Activated CD8-positive, alpha-beta T cell treated with anti-CD3 and anti-CD28 coated beads, Interleukin-2, amount 10 ng/mL, durations not matched to agents 7 days and 5 days (primary cell): ENCODE results near the gene UBE2M. TPM values are rescaled to one million over a fixed set of nuclear protein-coding genes. Genes with fewer than 3 reads are reported as not detected.
"Not testable (repeated sequence)": the region's sequence is repeated elsewhere in the genome, so short reads cannot be mapped to it uniquely, and the experiment has no call there.

Experiments used
- ATAC-seq: fragments of 150-1000 bp; cut with Tn5 transposase; one replicate; pipeline ENCODE4 v1.10.0; 2021; ENCODE audit warnings: moderate library complexity
- CTCF ChIA-PET: fragments of 350-600 bp; sonication (Branson Sonifier 250); formaldehyde crosslinking; loops from one replicate; lab custom pipeline; 2021; ENCODE audit warnings: antibody characterized with exemption; lab: Charles Lee
- POLR2A ChIA-PET: fragments of 350-600 bp; sonication (Branson Sonifier 250); formaldehyde crosslinking; loops from one replicate; lab custom pipeline; 2021; ENCODE audit warnings: antibody characterized with exemption; lab: Charles Lee
- DNase-seq: peaks from one replicate; pipeline ENCODE4 v3.0.0-alpha.2; 2020
- H3K27ac Mint-ChIP-seq: one replicate; pipeline ENCODE4 v1.8.0; 2021; ENCODE audit warnings: mild to moderate bottlenecking, mixed read lengths
- H3K27me3 Mint-ChIP-seq: one replicate; pipeline ENCODE4 v1.8.0; 2021; ENCODE audit warnings: low read depth, mixed read lengths
- H3K36me3 Mint-ChIP-seq: one replicate; pipeline ENCODE4 v1.8.0; 2021; ENCODE audit warnings: low read depth, mixed read lengths
- H3K4me1 Mint-ChIP-seq: one replicate; pipeline ENCODE4 v1.8.0; 2021; ENCODE audit warnings: low read depth, mixed read lengths
- H3K4me3 Mint-ChIP-seq: one replicate; pipeline ENCODE4 v1.8.0; 2021; ENCODE audit warnings: mild to moderate bottlenecking, mixed read lengths
- H3K9me3 Mint-ChIP-seq: one replicate; pipeline ENCODE4 v1.8.0; 2022; ENCODE audit warnings: mixed read lengths; ENCODE audit not compliant: insufficient read depth
- total RNA-seq, 2 experiments: library from RNA; stranded (reverse); gene quantifications; one replicate each; pipeline ENCODE4 v1.2.3, GENCODE V29; 2021

UBE2M gene
- total RNA-seq, 2 experiments from 2014 or later = 80.7 to 94.1 TPM

DNA sequence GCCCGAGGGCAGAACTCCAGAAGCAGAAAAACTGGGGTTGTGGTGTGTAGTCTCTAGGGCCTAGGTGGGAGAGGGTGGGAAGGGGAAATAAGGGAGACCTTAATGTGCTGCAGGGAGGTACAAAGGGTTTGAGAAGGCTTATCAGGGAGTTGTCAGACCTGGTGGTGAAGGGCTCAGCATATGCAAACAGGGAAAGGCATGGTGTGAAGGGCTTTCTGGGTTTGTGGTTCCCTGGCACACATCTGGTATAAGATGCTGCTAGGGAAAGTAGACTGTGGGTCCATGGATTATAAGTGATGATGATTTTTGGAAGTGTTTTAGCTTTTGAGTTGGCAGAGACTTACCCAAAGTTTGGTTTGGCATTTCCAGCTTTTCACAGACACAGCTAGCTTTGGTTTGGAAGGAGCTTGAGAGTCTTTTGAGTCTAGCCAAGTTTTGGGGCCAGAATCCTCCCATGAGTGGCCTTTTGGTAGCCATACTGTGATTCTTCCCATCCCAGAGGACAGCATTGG, 12.3 kb downstream of the UBE2M start:
- Mint-ChIP-seq H3K4me1 (peaks cover 36% of the 10 kb centered on the region), H3K27ac (peak overlapping the region; percentile 84), H3K4me3 (peak overlapping the region; percentile 97), H3K36me3 (peaks cover 57% of the 10 kb centered on the region), H3K9me3 (no peaks in the 10 kb centered on the region), H3K27me3 (peaks cover 12% of the 10 kb centered on the region)
- ChIA-PET CTCF (interaction anchor here (3.0 to 4.4 kb wide), 2 partner anchors 25 to 35 kb away, joined by 11 to 39 read pairs; partner anchors contain the start of gene ZBTB45), POLR2A (interaction anchor here (1.3 to 3.6 kb wide), 2 partner anchors 8 to 12 kb away, joined by 3 to 51 read pairs; partner anchors contain the start of genes CHMP2A and UBE2M)
- DNase-seq (no peak), ATAC-seq (no peak)

DNA sequence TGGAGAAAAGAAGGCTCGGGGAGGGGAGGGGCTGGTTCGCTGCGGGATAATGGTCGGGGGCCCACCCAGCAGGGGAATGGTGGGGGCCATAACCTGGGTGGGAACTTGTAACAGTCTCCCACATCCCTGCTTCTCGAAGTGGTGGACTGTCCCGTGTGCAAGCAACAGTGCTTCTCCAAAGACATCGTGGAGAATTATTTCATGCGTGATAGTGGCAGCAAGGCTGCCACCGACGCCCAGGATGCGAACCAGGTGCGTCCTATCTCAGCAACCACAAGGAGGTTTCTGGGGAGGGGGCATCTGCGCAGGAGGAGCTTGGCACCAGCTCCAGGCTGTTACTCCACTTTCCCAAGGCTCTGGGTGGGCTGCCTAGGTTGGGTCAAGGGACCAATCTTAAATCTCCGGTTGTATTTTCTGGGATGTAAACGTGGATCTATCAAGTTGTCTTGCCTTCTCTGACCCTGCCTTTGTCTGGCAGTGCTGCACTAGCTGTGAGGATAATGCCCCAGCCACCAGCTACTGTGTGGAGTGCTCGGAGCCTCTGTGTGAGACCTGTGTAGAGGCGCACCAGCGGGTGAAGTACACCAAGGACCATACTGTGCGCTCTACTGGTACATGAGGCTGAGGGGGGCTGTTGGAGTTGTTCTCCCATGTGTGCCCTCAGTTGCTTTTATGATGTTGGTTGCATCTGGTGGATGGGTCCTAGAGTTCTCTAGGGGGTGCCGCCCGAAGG, 13.0 kb downstream of the UBE2M start:
- Mint-ChIP-seq H3K9me3 (no peaks in the 10 kb centered on the region), H3K27me3 (peaks cover 12% of the 10 kb centered on the region), H3K36me3 (peaks cover 54% of the 10 kb centered on the region), H3K27ac (peak overlapping the region; percentile 84), H3K4me3 (peak overlapping the region; percentile 97), H3K4me1 (peaks cover 36% of the 10 kb centered on the region)
- ChIA-PET POLR2A (interaction anchor here (0.7 to 3.6 kb wide), 9 partner anchors 9 to 158 kb away, joined by 3 to 51 read pairs (median 4); partner anchors contain the start of genes CHMP2A, RPS5, SLC27A5 and UBE2M), CTCF (interaction anchor here (0.9 to 4.4 kb wide), 3 partner anchors 25 to 36 kb away, joined by 3 to 39 read pairs (median 11); partner anchors contain the start of gene ZBTB45)
- DNase-seq (no peak), ATAC-seq (no peak)

DNA sequence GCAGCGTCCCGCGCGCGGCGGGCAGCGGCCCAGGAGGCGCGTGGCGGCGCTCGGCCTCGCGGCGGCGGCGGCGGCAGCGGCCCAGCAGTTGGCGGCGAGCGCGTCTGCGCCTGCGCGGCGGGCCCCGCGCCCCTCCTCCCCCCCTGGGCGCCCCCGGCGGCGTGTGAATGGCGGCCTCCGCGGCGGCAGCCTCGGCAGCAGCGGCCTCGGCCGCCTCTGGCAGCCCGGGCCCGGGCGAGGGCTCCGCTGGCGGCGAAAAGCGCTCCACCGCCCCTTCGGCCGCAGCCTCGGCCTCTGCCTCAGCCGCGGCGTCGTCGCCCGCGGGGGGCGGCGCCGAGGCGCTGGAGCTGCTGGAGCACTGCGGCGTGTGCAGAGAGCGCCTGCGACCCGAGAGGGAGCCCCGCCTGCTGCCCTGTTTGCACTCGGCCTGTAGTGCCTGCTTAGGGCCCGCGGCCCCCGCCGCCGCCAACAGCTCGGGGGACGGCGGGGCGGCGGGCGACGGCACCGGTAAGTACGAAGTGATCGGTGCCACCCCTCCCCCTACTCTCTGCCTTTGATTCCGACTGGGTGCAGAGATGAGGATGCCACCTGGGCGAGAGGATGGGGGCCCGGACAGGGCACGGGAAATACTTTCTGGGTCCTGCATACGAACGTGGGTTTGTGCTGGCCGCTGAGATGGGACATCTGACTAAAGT, 13.7 kb downstream of the UBE2M start:
- H3K27me3 Mint-ChIP-seq = peaks cover 12% of the 10 kb centered on the region
- CTCF ChIA-PET = interaction anchor here (0.9 to 4.4 kb wide), 6 partner anchors 24 to 36 kb away, joined by 3 to 39 read pairs (median 6); partner anchors contain the start of gene ZBTB45
- ATAC-seq (peak; percentile 41), DNase-seq (peak; percentile 77)
- H3K9me3 Mint-ChIP-seq = no peaks in the 10 kb centered on the region
- peak overlapping the region; percentile 97 for H3K4me3 Mint-ChIP-seq
- peak overlapping the region; percentile 96 for H3K27ac Mint-ChIP-seq
- H3K36me3 Mint-ChIP-seq = peaks cover 48% of the 10 kb centered on the region
- peaks cover 35% of the 10 kb centered on the region for H3K4me1 Mint-ChIP-seq
- POLR2A ChIA-PET = interaction anchor here (0.7 to 3.6 kb wide), 13 partner anchors 9 to 197 kb away, joined by 3 to 51 read pairs (median 4); partner anchors contain the start of genes CHMP2A, RPS5, SLC27A5 and UBE2M

DNA sequence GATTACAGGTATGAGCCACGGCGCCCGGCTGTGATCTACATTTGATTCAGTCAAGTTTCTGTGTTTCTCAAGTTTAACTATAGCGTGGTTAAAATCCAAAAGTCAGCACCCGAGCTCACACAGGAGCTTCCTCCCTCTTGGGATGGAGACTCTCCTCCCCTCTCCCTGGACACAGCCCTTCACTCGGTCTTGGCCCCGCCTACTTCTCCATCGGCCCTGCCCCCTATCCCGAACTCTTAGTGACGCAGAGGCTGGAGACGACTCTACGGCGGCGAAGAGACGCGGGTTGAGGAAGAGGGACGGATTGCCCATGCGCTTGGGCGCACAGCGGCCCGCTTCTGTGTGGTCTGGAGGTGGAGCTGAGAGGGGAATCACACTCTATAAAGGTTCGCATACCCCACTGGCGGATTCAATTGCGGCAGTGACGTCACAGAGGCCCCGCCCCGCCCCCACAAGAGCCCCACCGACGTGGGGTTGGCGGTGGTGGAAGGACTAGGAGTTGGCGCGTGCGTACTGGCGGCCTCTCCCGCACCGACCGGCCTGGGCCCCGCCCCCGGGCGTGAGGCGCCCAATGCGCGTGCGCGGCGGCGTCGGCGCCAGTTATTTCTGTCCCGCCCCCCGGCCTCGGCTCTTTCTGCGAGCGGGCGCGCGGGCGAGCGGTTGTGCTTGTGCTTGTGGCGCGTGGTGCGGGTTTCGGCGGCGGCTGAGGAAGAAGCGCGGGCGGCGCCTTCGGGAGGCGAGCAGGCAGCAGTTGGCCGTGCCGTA, 14.4 kb downstream of the UBE2M start, which contains the start of gene TRIM28:
Gene TRIM28 (plus strand): TSS at position 239 of the 765 bp plus-strand sequence. CDS start 694 bp downstream, outside the sequence.
- peak; percentile 100 for DNase-seq
- H3K4me3 Mint-ChIP-seq = peak within 1 kb of the TSS; percentile 97
- ATAC-seq = peak; percentile 94
- ChIA-PET CTCF (interaction anchor here (0.9 to 4.4 kb wide), 6 partner anchors 11 to 37 kb away, joined by 3 to 39 read pairs (median 6); partner anchors contain the start of genes CHMP2A and ZBTB45), POLR2A (interaction anchor here (0.7 to 3.6 kb wide), 13 partner anchors 10 to 196 kb away, joined by 3 to 51 read pairs (median 4); partner anchors contain the start of genes CHMP2A, RPS5 and ZBTB45)
- H3K9me3 Mint-ChIP-seq = no peaks in the 10 kb centered on the region
- peak within 1 kb of the TSS; percentile 96 for H3K27ac Mint-ChIP-seq
- peaks cover 18% of the 10 kb centered on the region for H3K27me3 Mint-ChIP-seq
- peaks cover 41% of the 10 kb centered on the region for H3K36me3 Mint-ChIP-seq
- peaks cover 35% of the 10 kb centered on the region for H3K4me1 Mint-ChIP-seq

DNA sequence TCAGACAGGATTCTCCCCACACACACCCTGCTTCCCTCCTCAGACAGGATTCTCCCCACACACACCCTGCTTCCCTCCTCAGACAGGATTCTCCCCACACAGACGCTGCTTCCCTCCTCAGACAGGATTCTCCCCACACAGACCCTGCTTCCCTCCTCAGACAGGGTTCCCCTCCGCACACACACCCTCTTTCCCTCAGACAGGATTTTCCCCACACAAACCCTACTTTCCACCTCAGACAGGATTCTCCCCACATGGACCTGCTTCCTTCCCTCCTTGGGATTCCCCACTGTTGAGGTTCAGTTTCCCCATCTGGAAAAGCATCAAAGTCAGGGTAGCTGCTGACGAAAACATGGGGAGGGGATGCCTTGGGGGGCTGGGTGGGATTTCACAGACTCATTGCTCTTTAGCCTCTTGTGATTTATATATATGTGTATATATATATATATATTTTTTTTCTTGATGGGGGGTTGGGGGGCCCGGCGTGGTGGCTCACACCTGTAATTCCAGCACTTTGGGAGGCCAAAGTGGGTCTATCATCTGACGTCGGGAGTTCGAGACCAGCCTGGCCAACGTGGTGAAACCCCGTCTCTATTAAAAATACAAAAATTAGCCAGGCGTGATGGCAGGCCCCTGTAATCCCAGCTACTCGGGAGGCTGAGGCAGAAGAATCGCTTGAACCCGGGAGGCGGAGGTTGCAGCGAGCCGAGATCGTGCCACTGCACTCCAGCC, 15.6 kb downstream of the UBE2M start:
- Mint-ChIP-seq H3K36me3 (peaks cover 31% of the 10 kb centered on the region), H3K27ac (peak overlapping the region; percentile 15), H3K4me1 (peaks cover 37% of the 10 kb centered on the region), H3K27me3 (peaks cover 20% of the 10 kb centered on the region)
- ChIA-PET POLR2A (interaction anchor here (1.0 to 3.6 kb wide), 4 partner anchors 11 to 188 kb away, joined by 3 to 51 read pairs (median 18); partner anchors contain the start of genes CHMP2A and ZBTB45), CTCF (interaction anchor here (0.9 to 4.4 kb wide), 4 partner anchors 12 to 38 kb away, joined by 3 to 39 read pairs (median 8); partner anchors contain the start of genes CHMP2A and ZBTB45)
- not testable (repeated sequence) for H3K9me3 Mint-ChIP-seq, H3K4me3 Mint-ChIP-seq, ATAC-seq, DNase-seq

DNA sequence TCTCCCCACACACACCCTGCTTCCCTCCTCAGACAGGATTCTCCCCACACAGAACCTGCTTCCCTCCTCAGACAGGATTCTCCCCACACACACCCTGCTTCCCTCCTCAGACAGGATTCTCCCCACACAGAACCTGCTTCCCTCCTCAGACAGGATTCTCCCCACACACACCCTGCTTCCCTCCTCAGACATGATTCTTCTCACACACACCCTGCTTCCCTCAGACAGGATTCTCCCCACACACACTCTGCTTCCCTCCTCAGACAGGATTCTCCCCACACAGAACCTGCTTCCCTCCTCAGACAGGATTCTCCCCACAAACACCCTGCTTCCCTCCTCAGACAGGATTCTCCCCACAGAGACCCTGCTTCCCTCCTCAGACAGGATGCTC, 19.2 kb downstream of the UBE2M start:
- POLR2A ChIA-PET, DNase-seq, H3K27ac Mint-ChIP-seq, H3K36me3 Mint-ChIP-seq, ATAC-seq, H3K9me3 Mint-ChIP-seq, H3K4me3 Mint-ChIP-seq: not testable (repeated sequence)
- CTCF ChIA-PET = interaction anchor here (6.3 kb wide), 1 partner anchor 19 kb away, joined by 49 read pairs; the partner anchor contains the start of gene ZBTB45
- H3K4me1 Mint-ChIP-seq = peaks cover 19% of the 10 kb centered on the region
- H3K27me3 Mint-ChIP-seq = peaks cover 20% of the 10 kb centered on the region

DNA sequence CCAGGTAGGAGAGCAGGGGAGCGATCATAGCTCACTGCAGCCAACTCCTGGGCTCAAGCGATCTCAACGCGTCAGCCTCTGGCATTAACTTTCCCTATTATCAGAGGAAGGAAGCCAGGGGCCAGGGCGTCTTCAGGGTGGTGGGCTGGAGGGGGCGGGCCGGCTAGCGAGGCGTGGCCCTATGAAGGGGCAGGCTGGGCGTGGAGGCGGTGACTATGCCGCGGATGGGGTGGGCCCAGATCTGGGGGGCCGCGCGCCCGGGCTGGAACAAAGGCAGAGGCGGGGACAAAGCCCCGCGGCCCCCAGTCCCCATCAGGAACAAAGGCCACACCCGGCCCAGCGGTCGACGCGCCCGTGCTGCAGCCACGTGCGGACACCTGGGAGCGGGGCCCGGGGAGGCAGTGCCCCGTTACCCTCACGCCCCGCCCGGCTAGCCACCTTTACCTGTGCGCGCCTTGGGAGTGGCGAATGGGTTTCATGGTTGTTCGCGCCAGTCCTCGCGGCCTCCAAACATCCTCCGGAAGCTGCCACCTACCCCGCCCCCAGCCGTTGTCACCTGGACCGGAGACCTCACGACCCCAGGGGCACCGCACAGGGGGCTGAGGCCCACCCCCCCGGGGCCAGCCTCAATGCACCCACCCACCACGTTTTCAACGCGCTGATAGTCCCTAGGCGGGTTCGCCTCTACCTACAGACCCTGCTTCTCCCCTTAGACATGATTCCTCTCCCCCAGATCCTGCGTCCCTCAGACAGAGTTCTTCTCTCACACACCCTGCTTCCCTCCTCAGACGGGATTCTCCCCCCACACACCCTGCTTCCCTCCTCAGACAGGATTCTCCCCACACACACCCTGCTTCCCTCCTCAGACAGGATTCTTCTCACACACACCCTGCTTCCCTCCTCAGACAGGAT, 19.9 kb downstream of the UBE2M start:
- ChIA-PET CTCF (interaction anchor here (6.3 kb wide), 1 partner anchor 19 kb away, joined by 49 read pairs; the partner anchor contains the start of gene ZBTB45), POLR2A (interaction anchor here (1.3 kb wide), 1 partner anchor 19 kb away, joined by 5 read pairs; the partner anchor contains the start of gene ZBTB45)

DNA sequence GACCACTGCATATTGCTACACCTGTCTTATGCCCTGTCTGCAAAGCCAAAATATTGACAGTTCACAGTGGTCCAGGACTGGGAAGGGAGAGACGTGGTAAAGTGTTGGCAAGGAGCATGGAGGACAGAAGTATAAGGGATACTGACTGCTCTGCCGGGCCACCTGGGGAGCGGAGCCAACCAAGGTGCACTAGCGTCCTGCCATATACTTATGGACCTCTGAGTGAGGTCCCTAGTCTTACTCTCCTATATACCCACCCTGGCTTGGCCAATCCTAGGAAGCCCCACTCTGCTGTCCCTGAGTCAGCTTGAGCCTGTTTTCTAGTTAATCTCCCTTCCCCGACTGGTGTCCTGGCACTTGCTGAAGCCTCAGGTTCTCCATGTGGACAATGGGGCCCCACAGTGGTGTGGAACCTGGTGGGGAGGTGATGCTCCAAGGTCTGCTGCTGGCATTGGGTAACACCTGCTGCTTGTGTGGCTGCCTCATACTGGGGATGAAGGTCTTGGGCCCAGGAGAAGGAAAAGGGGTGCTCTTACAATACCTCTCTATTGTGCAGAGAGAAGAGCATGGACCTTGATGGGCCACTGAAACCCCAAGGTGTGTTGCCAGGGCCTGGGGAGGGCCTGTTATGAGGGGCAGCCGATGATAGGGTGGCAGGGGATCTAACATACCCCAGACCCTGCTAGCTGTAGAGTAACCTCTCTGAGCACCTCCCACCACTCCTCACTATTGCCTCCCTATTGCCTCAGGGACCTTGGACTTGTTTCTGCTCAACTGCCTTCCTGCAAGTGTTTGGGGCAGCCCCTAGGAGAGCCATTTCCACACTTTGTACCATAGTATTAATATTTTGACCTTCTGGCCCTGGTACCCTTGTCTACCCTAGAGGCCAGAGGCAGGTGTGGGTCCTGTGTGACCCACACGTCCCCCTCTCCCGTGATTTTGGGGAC, 21.3 kb downstream of the UBE2M start:
- no peaks in the 10 kb centered on the region for H3K36me3 Mint-ChIP-seq
- peaks cover 11% of the 10 kb centered on the region for H3K4me1 Mint-ChIP-seq
- ChIA-PET CTCF (interaction anchor here (6.3 kb wide), 1 partner anchor 17 kb away, joined by 49 read pairs; the partner anchor contains the start of gene ZBTB45), POLR2A (interaction anchor here (1.3 kb wide), 1 partner anchor 17 kb away, joined by 5 read pairs; the partner anchor contains the start of gene ZBTB45)
- peak overlapping the region; percentile 68 for H3K4me3 Mint-ChIP-seq
- ATAC-seq (no peak), DNase-seq (no peak)
- no peaks in the 10 kb centered on the region for H3K9me3 Mint-ChIP-seq
- peaks cover 13% of the 10 kb centered on the region for H3K27me3 Mint-ChIP-seq
- no peak overlapping the region for H3K27ac Mint-ChIP-seq

More for the DNA sequence above, 19.9 kb downstream of the UBE2M start:
- Mint-ChIP-seq H3K9me3 (no peaks in the 10 kb centered on the region), H3K27ac (peak overlapping the region; percentile 67), H3K4me1 (peaks cover 14% of the 10 kb centered on the region), H3K4me3 (peak overlapping the region; percentile 68), H3K36me3 (no peaks in the 10 kb centered on the region), H3K27me3 (peaks cover 20% of the 10 kb centered on the region)
- DNase-seq (peak; percentile 71), ATAC-seq (peak; percentile 84)
